Activated B cell treated with CpG ODN at 0.5 μM for 24 hours (primary cell): ENCODE measurements around the gene SNAPC1. TPM values are rescaled to one million over a fixed set of nuclear protein-coding genes. Genes with fewer than 3 reads are reported as not detected.

ENCODE experiments used
- ATAC-seq: fragments of 200-7000 bp; cut with Tn5 transposase; one replicate; pipeline ENCODE4 v1.10.0; 2021; ENCODE audit warnings: low read depth, mild to moderate bottlenecking, moderate library complexity
- CTCF ChIA-PET: fragments of 350-600 bp; sonication (Branson Sonifier 250); formaldehyde crosslinking; loops from one replicate; lab custom pipeline; 2021; ENCODE audit warnings: antibody characterized with exemption; lab: Charles Lee
- POLR2A ChIA-PET: fragments of 350-600 bp; sonication (Branson Sonifier 250); formaldehyde crosslinking; loops from one replicate; lab custom pipeline; 2021; ENCODE audit warnings: antibody characterized with exemption; lab: Charles Lee
- DNase-seq: peaks from one replicate; pipeline ENCODE4 v3.0.0; 2022
- H3K27ac Mint-ChIP-seq: one replicate; pipeline ENCODE4 v1.8.0; 2020; ENCODE audit warnings: mixed read lengths
- H3K27me3 Mint-ChIP-seq: one replicate; pipeline ENCODE4 v1.8.0; 2021; ENCODE audit warnings: mixed read lengths
- H3K36me3 Mint-ChIP-seq: one replicate; pipeline ENCODE4 v1.8.0; 2021; ENCODE audit warnings: low read depth, mixed read lengths
- H3K4me1 Mint-ChIP-seq: one replicate; pipeline ENCODE4 v1.8.0; 2021; ENCODE audit warnings: mixed read lengths
- H3K4me3 Mint-ChIP-seq: one replicate; pipeline ENCODE4 v1.8.0; 2020; ENCODE audit warnings: mild to moderate bottlenecking, mixed read lengths
- H3K9me3 Mint-ChIP-seq: one replicate; pipeline ENCODE4 v1.8.0; 2020; ENCODE audit warnings: mixed read lengths
- intact Hi-C: fragments of 100-400 bp; cut with micrococcal nuclease; formaldehyde crosslinking; loops from one replicate; pipeline ENCODE4 v1.15.1; 2024
- total RNA-seq: library from RNA; stranded (reverse); gene quantifications from 2 replicates; pipeline ENCODE4 v1.2.3, GENCODE V29; 2022
- TF ChIP-seq, protein P1 (sequence below): fragments of 200-600 bp; IDR thresholded peaks from one replicate; pipeline ENCODE4 v1.8.0; 2022; ENCODE audit warnings: antibody characterized with exemption, mild to moderate bottlenecking

Gene SNAPC1
- total RNA-seq, 1 donor from 2014 or later: 5.2 TPM

DNA sequence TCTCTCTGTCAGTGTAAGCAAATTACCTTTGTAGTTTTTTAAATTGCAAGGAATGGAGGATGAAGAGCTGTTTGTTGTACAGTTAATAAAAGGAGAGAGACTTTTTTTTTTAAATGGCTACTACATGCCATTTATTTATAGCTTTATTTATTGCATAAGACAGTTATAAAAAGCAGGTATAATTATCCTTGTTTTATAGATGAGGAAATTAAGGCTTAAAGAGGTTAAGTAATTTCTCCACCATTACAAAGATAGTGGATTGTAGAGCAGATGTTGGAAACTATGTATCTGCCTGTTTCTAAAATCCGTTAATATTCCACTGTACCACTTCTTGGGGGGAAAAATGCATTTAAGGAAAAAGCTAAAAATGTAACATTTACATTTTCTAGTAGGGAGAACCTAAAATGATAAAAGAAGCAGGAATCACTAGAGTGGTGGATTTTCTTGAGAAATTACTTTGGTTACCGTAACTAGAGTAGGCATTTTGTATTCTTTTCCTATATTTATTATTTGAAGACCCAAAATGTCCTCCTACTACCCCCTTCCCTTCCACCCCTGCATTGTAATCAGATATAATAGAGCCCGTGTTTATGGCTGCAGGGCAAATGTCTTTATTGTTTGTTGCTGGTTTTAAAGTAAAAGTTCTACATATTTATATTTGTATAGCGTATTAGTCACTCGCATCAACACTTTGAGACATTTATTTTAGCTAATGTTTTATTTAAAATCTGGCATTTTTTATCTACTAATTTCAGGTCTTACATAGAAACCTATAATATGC is 2.3 kb downstream of the SNAPC1 start:
- Mint-ChIP-seq H3K27me3 (no peaks in the 10 kb centered on the region), H3K4me3 (no peak overlapping the region), H3K4me1 (peaks cover 31% of the 10 kb centered on the region), H3K9me3 (no peaks in the 10 kb centered on the region), H3K36me3 (peaks cover 46% of the 10 kb centered on the region), H3K27ac (no peak overlapping the region)
- ChIA-PET POLR2A (interaction anchor here (1.2 kb wide), 1 partner anchor 287 kb away, joined by 3 read pairs; no protein-coding TSS in a partner anchor), CTCF (interaction anchor here (0.8 to 1.4 kb wide), 2 partner anchors 293 to 362 kb away, joined by 3 read pairs; no protein-coding TSS in a partner anchor)
- TF ChIP-seq, protein P1, sequence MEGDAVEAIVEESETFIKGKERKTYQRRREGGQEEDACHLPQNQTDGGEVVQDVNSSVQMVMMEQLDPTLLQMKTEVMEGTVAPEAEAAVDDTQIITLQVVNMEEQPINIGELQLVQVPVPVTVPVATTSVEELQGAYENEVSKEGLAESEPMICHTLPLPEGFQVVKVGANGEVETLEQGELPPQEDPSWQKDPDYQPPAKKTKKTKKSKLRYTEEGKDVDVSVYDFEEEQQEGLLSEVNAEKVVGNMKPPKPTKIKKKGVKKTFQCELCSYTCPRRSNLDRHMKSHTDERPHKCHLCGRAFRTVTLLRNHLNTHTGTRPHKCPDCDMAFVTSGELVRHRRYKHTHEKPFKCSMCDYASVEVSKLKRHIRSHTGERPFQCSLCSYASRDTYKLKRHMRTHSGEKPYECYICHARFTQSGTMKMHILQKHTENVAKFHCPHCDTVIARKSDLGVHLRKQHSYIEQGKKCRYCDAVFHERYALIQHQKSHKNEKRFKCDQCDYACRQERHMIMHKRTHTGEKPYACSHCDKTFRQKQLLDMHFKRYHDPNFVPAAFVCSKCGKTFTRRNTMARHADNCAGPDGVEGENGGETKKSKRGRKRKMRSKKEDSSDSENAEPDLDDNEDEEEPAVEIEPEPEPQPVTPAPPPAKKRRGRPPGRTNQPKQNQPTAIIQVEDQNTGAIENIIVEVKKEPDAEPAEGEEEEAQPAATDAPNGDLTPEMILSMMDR: no peak
- intact Hi-C loops: no loop called here
- DNase-seq (no peak), ATAC-seq (no peak)

DNA sequence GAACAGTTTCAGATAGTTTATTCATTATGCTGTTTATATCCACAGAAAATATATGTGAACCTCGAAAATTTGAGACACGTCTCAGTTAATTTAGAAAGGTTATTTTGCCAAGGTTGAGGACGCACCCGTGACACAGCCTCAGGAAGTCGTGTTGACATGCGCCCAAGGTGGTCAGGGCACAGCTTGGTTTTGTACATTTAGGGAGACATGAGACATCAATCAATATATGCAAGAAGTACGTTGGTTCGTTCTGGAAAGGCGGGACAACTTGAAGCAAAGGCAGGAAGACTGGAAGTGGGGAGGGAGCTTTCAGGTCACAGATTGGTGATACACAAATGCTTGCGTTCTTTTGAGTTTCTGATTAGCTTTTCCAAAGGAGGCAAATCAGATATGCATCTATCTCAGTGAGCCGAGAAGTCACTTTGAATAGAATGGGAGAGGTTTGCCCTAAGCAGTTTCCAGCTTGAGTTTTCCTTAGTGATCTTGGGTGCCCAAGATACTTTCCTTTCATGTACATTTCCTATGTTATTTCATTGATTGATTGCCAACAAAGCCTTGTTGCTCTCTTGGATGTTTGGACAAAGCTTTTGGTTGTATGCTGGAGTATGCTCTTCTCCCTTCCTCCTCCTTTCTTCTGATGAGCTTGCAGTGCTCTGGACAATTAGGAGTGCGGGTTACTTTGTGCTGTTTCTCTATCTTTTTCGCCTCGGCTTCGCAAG is 3.2 kb downstream of the SNAPC1 start:
- no peak for ATAC-seq
- H3K9me3 Mint-ChIP-seq: no peaks in the 10 kb centered on the region
- H3K27ac Mint-ChIP-seq: no peak overlapping the region
- ChIA-PET POLR2A (interaction anchor here (0.6 to 1.1 kb wide), 2 partner anchors 15 to 30 kb away, joined by 3 read pairs; no protein-coding TSS in a partner anchor), CTCF (interaction anchor here (0.8 to 1.1 kb wide), 2 partner anchors 71 to 361 kb away, joined by 3 read pairs; no protein-coding TSS in a partner anchor)
- intact Hi-C loops: no loop called here
- H3K36me3 Mint-ChIP-seq: peaks cover 53% of the 10 kb centered on the region
- H3K27me3 Mint-ChIP-seq: no peaks in the 10 kb centered on the region
- no peak overlapping the region for H3K4me3 Mint-ChIP-seq
- no peak for DNase-seq
- TF ChIP-seq, protein P1: no peak
- H3K4me1 Mint-ChIP-seq: peaks cover 31% of the 10 kb centered on the region

DNA sequence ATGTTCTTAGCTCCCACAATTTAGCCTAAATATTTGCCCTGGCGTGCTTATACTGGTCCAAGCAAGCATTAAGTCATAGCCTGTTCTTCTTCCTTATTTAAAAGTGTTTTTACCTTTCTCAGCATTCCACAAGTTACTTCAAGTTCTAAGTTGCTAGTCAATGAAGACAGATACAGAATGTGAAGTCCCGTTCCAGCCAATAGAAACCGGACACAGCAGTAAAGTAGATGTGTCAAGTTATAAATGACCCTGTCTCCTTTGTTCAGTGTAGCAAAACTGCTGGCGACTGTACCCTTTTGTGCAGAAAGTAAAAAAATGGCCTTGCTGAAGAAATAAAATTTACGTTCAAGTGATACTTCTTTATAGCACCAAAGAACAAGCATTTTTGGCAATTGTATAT is 3.9 kb downstream of the SNAPC1 start:
- intact Hi-C loops: no loop called here
- Mint-ChIP-seq H3K4me1 (peaks cover 31% of the 10 kb centered on the region), H3K4me3 (no peak overlapping the region), H3K27me3 (no peaks in the 10 kb centered on the region), H3K9me3 (no peaks in the 10 kb centered on the region), H3K36me3 (peaks cover 58% of the 10 kb centered on the region), H3K27ac (no peak overlapping the region)
- ATAC-seq (no peak), DNase-seq (no peak)
- ChIA-PET POLR2A (interaction anchor here (1.1 kb wide), 1 partner anchor 16 kb away, joined by 3 read pairs; no protein-coding TSS in a partner anchor), CTCF (interaction anchor here (1.1 kb wide), 1 partner anchor 70 kb away, joined by 3 read pairs; no protein-coding TSS in a partner anchor)
- TF ChIP-seq, protein P1: no peak

DNA sequence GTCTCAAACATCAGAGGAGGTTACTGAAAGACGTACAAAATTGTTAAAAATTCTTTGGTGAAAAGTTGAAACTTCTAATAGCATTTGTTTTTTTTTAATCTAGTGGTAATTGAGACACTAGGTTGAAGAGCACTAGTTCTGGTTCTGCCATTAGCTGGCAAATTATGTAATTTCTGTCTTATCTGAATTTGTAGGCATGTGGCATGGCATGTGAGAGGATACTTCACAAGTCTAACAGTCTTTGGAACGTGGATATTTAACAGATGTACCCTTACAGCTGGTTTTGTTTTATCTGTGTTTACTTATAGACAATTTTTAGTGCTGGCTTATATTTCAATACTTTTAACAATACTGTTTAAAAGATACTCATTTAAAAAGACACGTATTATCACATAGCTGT is 6.0 kb downstream of the SNAPC1 start:
- ATAC-seq: no peak
- no peak overlapping the region for H3K27ac Mint-ChIP-seq
- H3K36me3 Mint-ChIP-seq: peaks cover 73% of the 10 kb centered on the region
- intact Hi-C loops: no loop called here
- H3K27me3 Mint-ChIP-seq: no peaks in the 10 kb centered on the region
- DNase-seq: no peak
- H3K4me3 Mint-ChIP-seq: no peak overlapping the region
- POLR2A ChIA-PET: no interaction called here
- CTCF ChIA-PET: no interaction called here
- no peaks in the 10 kb centered on the region for H3K9me3 Mint-ChIP-seq
- TF ChIP-seq, protein P1: no peak
- peaks cover 18% of the 10 kb centered on the region for H3K4me1 Mint-ChIP-seq

DNA sequence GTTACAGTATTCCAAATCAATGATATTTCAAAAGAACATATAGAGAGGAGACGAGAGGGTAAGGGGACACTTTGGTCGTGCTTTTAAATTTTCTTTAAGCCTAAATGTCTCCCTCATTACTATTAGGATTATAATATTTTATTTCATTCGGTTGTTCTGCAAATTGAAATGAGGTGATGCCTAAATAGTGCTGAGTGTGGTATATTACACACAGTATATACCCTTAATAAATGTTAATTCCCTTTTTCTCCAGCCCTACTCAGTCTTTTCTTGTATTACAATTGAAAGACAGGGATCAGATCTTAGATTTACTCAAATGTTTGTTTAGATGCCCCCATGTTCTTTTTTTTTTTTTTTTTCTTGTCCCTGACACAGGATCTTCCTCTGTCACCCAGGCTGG is 7.7 kb downstream of the SNAPC1 start:
- Mint-ChIP-seq H3K4me1 (peaks cover 7% of the 10 kb centered on the region), H3K27me3 (no peaks in the 10 kb centered on the region), H3K27ac (no peak overlapping the region), H3K36me3 (peaks cover 74% of the 10 kb centered on the region), H3K9me3 (no peaks in the 10 kb centered on the region), H3K4me3 (no peak overlapping the region)
- POLR2A ChIA-PET: no interaction called here
- CTCF ChIA-PET: no interaction called here
- ATAC-seq (no peak), DNase-seq (no peak)
- TF ChIP-seq, protein P1: no peak
- intact Hi-C loops: no loop called here
